Esophagus muscularis mucosa (tissue), 4 donors: Measurements from ENCODE around the gene ANTXR1. TPM values are rescaled to one million over a fixed set of nuclear protein-coding genes. Genes with fewer than 3 reads are reported as not detected.

Source experiments
- DNase-seq: peaks from one replicate; pipeline ENCODE4 v3.0.0-alpha.2; 2017; ENCODE audit errors: extremely low spot score
- H3K27ac ChIP-seq, 4 donors: fragments of 200-600 bp; sonication (generic); replicated peaks in 1 of 4; 1 replicate in 3 of 4; 2 replicates in 1 of 4; pipeline ENCODE4 v1.5.1; 2016 to 2019; ENCODE audit warnings: mild to moderate bottlenecking in 1 of 4
- H3K27me3 ChIP-seq, 4 donors: fragments of 200-600 bp; sonication (generic); one replicate each; pipeline versions ENCODE4 v1.5.1 to v1.6.0; 2016 to 2019
- H3K36me3 ChIP-seq, 4 donors: fragments of 200-600 bp; sonication (generic); one replicate each; pipeline ENCODE4 v1.5.1; 2016 to 2019
- H3K4me1 ChIP-seq, 4 donors: fragments of 200-600 bp; sonication (generic); one replicate each; pipeline ENCODE4 v1.5.1; 2016 to 2019
- H3K4me3 ChIP-seq, 4 donors: fragments of 200-600 bp; sonication (generic); 1 replicate in 2 of 4; 2 replicates in 2 of 4; pipeline ENCODE4 v1.5.1; 2016 to 2019; ENCODE audit warnings: mild to moderate bottlenecking in 4 of 4, moderate library complexity in 1 of 4
- H3K9me3 ChIP-seq, 4 donors: fragments of 200-600 bp; sonication (generic); 1 replicate in 3 of 4; 2 replicates in 1 of 4; pipeline ENCODE4 v1.5.1; 2016 to 2019
- EP300 ChIP-seq: sonication (generic); formaldehyde crosslinking; IDR thresholded peaks from one replicate; pipeline ENCODE4 v1.6.1; 2017; ENCODE audit warnings: antibody characterized with exemption
- POLR2A ChIP-seq: fragments of 450-650 bp; IDR thresholded peaks from one replicate; pipeline ENCODE4 v1.6.1; 2017; ENCODE audit warnings: antibody characterized with exemption, moderate library complexity, mild to moderate bottlenecking, low read depth
- POLR2AphosphoS5 ChIP-seq, 2 donors: sonication (generic); formaldehyde crosslinking; IDR thresholded peaks; one replicate each; pipeline ENCODE4 v1.6.1; 2017; ENCODE audit warnings: antibody characterized with exemption in 2 of 2
- WGBS: methylation state at CpG from one replicate; pipeline ENCODE4 v1.1.5; 2018; 5-methylcytosine and 5-hydroxymethylcytosine counted together
- intact Hi-C: fragments of 100-400 bp; cut with DNase I; formaldehyde crosslinking; loops from one replicate; pipeline ENCODE4 v1.15.1; 2023
- total RNA-seq, 4 donors: library from RNA; depleted of rRNA; stranded (reverse); fragments of >200 nt; gene quantifications; one replicate each; pipeline versions ENCODE4 v1.1.0 to v1.2.1, GENCODE V29; 2016
- TF ChIP-seq, protein P1 (sequence below), 3 experiments: fragments of 200-600 bp in 2 of 3; fragments of 450-650 bp in 1 of 3; sonication (generic) in 2 of 3; IDR thresholded peaks; one replicate each; pipeline ENCODE4 v1.5.1; 2017 to 2019; ENCODE audit warnings: antibody characterized with exemption in 3 of 3, mild to moderate bottlenecking in 2 of 3, moderate library complexity in 1 of 3

Gene ANTXR1
- total RNA-seq, 4 donors from 2014 or later = 74.6 to 115 (median 92.1) TPM

DNA sequence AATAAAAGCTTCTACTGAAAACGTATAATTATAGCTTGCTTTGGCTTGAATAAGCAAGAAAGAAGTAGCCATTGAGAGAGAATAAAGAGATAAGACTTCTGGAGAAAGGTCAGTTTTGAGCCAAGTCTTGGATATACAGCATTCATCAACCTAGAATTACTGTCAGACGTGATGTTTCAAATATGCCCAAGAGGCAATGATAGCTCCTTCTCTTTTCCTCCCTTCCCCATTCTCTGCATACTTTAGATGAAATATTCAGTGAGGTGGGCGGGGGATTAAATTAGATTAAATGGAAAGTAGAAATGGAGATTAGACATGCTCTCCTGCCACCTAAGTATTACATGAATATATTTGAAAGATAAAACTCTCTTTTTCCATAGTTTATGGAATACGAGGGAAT, 8.7 kb downstream of the ANTXR1 start:
- Histone ChIP-seq H3K27me3 (no peaks in the 10 kb centered on the region), H3K9me3 (no peaks in the 10 kb centered on the region), H3K4me1 (peaks cover 31 to 88% (median 76%) of the 10 kb centered on the region in 4 donors), H3K4me3 (no peak overlapping the region), H3K36me3 (no peaks in the 10 kb centered on the region), H3K27ac (no peak overlapping the region)
- intact Hi-C loops = loop anchor here (5.0 kb wide), 1 partner anchor 96 kb away; no protein-coding TSS in a partner anchor
- DNase-seq = no peak
- TF ChIP-seq, protein P1, sequence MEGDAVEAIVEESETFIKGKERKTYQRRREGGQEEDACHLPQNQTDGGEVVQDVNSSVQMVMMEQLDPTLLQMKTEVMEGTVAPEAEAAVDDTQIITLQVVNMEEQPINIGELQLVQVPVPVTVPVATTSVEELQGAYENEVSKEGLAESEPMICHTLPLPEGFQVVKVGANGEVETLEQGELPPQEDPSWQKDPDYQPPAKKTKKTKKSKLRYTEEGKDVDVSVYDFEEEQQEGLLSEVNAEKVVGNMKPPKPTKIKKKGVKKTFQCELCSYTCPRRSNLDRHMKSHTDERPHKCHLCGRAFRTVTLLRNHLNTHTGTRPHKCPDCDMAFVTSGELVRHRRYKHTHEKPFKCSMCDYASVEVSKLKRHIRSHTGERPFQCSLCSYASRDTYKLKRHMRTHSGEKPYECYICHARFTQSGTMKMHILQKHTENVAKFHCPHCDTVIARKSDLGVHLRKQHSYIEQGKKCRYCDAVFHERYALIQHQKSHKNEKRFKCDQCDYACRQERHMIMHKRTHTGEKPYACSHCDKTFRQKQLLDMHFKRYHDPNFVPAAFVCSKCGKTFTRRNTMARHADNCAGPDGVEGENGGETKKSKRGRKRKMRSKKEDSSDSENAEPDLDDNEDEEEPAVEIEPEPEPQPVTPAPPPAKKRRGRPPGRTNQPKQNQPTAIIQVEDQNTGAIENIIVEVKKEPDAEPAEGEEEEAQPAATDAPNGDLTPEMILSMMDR (IDR thresholded peaks at IDR 0.05) = no peak
- TF ChIP-seq EP300 = no peak
- TF ChIP-seq POLR2A = no peak
- no peak for TF ChIP-seq POLR2AphosphoS5 (IDR thresholded peaks at IDR 0.05)
- 57% methylated on average over 4 of the region's 4 CpGs for WGBS

DNA sequence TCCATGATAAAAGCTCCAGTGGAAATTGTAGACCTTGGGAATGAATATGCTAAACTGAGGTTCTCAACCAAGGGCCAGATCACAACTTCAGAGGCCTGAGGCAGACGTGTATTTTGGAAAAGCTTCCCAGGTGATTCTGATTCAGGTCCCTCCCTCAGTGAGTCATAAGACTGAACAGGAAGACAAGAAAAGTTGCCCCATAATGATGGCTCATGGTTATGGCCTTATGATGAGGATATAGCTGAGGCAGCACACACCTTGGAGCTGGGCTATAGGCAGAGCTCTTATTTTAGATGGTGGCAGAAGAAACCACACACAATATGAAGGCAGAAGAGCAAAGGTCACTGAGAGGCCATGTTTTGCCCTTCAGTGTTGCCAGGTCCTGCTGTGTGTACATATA, 9.6 kb downstream of the ANTXR1 start:
- Histone ChIP-seq H3K36me3 (no peaks in the 10 kb centered on the region), H3K4me1 (peaks cover 27 to 86% (median 73%) of the 10 kb centered on the region in 4 donors), H3K9me3 (no peaks in the 10 kb centered on the region), H3K27ac (no peak overlapping the region), H3K27me3 (no peaks in the 10 kb centered on the region), H3K4me3 (no peak overlapping the region)
- intact Hi-C loops = loop anchor here (5.0 kb wide), 1 partner anchor 95 kb away; no protein-coding TSS in a partner anchor
- 82% methylated on average over 1 of the region's 1 CpG for WGBS
- TF ChIP-seq, protein P1 (IDR thresholded peaks at IDR 0.05) = no peak
- TF ChIP-seq POLR2AphosphoS5 (IDR thresholded peaks at IDR 0.05) (no peak), POLR2A (no peak), EP300 (no peak)
- peak; percentile 45 for DNase-seq

DNA sequence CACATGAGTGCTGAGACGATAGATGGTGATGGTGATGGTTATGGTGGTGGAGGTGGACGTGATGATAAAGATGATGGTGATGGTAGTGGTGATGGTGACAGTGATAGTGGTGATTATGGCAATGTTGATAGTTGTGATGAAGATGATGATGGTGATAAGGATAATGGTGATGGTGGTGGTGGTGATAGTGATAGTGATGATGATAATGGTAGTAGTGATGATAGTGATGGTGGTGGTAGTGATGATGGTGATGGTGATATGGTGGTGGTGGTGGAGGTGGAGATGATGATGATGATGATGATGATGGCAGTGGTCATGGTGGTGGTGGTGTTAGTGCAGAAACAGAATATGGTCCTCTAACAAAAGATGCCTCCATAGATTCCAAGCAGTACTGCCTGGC, 10.3 kb downstream of the ANTXR1 start:
- Histone ChIP-seq H3K27ac (no peak overlapping the region), H3K36me3 (no peaks in the 10 kb centered on the region), H3K9me3 (no peaks in the 10 kb centered on the region), H3K4me3 (no peak overlapping the region), H3K4me1 (peaks cover 20 to 80% (median 66%) of the 10 kb centered on the region in 4 donors), H3K27me3 (no peaks in the 10 kb centered on the region)
- intact Hi-C loops = loop anchor here (5.0 kb wide), 1 partner anchor 94 kb away; no protein-coding TSS in a partner anchor
- TF ChIP-seq EP300 = no peak
- no peak for TF ChIP-seq POLR2A
- no peak for TF ChIP-seq POLR2AphosphoS5 (IDR thresholded peaks at IDR 0.05)
- TF ChIP-seq, protein P1 (IDR thresholded peaks at IDR 0.05) = no peak
- WGBS = 96% methylated on average over 2 of the region's 2 CpGs
- peak; percentile 24 for DNase-seq

DNA sequence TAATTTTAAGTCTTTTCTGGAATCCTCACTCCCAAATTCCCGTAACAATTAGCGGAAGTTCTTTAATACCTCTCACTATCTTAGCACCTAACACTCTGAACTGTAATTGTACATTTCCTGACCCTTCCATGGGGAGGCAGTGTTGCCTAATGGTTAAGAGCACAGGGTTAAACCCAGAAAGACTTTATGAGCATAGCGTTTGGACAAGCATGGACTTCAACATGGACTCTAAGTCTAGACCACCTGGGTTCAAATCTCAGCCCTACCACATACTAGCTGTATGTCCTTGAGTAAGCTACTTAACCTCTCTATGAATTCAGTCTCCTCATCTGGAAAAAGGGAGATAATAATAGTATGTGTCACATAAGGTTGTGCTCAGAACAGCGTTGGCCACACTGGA, 13.0 kb downstream of the ANTXR1 start:
- H3K4me1 ChIP-seq = peaks cover 3 to 57% (median 43%) of the 10 kb centered on the region in 4 donors
- H3K4me3 ChIP-seq = no peak overlapping the region
- DNase-seq = peak; percentile 87
- no peaks in the 10 kb centered on the region for H3K9me3 ChIP-seq
- intact Hi-C loops = no loop called here
- WGBS = 57% methylated on average over 4 of the region's 4 CpGs
- H3K36me3 ChIP-seq = no peaks in the 10 kb centered on the region
- no peaks in the 10 kb centered on the region for H3K27me3 ChIP-seq
- TF ChIP-seq, protein P1 (IDR thresholded peaks at IDR 0.05) = peak; percentile 48 to 60 (median 57)
- no peak for TF ChIP-seq POLR2AphosphoS5 (IDR thresholded peaks at IDR 0.05)
- TF ChIP-seq EP300 = no peak
- TF ChIP-seq POLR2A = no peak
- peak overlapping the region in 2 of 4 donors; percentile 19 to 28 for H3K27ac ChIP-seq
